ENCODE data around the gene C6. TPM values are rescaled to one million over a fixed set of nuclear protein-coding genes. Genes with fewer than 3 reads are reported as not detected.

Gene C6
- total RNA-seq, 4 donors from 2014 or later, result 0.19 to 4.3 (median 1.8) TPM

DNA sequence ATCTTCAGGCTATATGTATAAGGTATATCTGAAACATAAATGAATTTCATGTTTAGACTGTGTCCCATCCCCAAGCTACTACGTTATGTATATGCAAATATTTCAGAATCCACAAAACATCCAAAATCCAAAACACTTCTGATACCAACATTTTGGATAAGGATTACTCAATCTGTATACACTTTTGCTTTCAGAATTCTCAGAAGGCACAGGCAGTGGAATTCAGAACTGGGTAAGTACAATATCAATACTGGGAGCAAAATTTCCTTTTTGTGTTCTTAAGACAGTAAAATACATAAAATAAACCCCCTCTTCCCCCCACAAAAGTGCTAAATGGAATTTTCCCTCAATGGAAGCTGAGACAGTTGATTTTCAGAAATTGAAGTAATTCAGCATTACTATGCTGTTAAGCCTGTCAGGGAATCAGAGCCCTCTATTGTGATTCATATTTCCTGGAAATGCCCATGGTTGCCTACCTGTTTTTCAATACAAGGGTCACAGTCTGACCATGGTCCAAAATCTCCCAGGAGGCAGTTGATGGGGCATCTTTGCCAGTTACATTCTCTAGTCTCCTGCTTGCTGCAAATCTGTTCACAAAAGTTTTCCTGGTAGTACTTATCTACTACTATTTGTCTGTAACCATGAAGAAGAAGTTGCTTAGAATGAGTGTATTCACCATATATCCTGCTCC is 12.1 kb downstream of the C6 start:
- Histone ChIP-seq H3K36me3 (no peaks in the 10 kb centered on the region), H3K4me1 (no peaks in the 10 kb centered on the region), H3K27me3 (no peaks in the 10 kb centered on the region), H3K4me3 (no peak overlapping the region), H3K9me3 (peaks cover 5% of the 10 kb centered on the region), H3K27ac (no peak overlapping the region)
- 69% methylated on average over 1 of the region's 1 CpG for WGBS
- DNase-seq (ENCODE audit: low spot score in 2 of 2), result no peak
- no peak for TF ChIP-seq EP300 (IDR thresholded peaks at IDR 0.05)
- TF ChIP-seq, protein P1, sequence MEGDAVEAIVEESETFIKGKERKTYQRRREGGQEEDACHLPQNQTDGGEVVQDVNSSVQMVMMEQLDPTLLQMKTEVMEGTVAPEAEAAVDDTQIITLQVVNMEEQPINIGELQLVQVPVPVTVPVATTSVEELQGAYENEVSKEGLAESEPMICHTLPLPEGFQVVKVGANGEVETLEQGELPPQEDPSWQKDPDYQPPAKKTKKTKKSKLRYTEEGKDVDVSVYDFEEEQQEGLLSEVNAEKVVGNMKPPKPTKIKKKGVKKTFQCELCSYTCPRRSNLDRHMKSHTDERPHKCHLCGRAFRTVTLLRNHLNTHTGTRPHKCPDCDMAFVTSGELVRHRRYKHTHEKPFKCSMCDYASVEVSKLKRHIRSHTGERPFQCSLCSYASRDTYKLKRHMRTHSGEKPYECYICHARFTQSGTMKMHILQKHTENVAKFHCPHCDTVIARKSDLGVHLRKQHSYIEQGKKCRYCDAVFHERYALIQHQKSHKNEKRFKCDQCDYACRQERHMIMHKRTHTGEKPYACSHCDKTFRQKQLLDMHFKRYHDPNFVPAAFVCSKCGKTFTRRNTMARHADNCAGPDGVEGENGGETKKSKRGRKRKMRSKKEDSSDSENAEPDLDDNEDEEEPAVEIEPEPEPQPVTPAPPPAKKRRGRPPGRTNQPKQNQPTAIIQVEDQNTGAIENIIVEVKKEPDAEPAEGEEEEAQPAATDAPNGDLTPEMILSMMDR (IDR thresholded peaks at IDR 0.05), result no peak
- no peak for TF ChIP-seq POLR2AphosphoS5 (IDR thresholded peaks at IDR 0.05)
- no peak for TF ChIP-seq POLR2A (IDR thresholded peaks at IDR 0.05)

DNA sequence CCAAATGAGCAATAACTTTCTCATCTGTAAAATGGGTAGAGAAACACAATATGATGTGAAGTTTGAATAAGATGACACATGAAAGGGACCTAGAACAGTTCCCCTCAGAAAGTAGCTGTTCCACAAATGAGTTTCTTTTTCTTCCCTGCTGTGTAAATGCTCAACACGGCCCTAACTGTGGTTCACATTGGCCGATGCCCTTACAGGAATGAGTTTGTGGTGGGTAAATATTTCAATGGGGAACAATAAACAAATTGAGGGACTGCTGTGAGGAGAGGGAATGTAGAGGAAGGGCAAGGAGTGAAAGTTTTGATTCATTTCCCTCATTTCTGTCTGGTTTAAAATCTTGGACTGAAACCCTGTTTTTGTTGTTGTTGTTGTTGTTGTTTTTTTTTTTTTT is 12.8 kb downstream of the C6 start:
- TF ChIP-seq EP300 (IDR thresholded peaks at IDR 0.05), result no peak
- no peak for TF ChIP-seq POLR2AphosphoS5 (IDR thresholded peaks at IDR 0.05)
- no peak for TF ChIP-seq POLR2A (IDR thresholded peaks at IDR 0.05)
- TF ChIP-seq, protein P1 (IDR thresholded peaks at IDR 0.05), result no peak

DNA sequence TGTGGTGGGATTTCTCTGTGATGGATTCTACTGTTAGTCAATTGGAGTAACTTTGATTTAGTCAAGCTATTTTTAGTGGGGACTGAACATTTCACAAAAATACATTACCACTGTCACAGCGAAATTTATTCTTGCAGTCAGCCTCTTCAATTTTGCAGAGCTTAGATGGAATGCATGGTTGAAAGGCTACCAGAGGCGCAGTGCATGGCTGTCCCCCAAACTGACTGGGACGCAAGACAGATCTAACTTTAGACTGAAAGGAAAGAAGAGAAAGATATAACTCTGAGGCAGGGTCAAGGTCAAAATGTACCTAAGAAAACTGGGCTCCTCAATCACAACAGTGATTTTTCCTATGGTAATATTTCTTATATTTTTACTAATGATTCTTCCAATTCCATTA is 13.7 kb downstream of the C6 start:
- H3K4me3 ChIP-seq, result no peak overlapping the region
- whole genome bisulfite sequencing, result 63% methylated on average over 3 of the region's 3 CpGs
- no peaks in the 10 kb centered on the region for H3K9me3 ChIP-seq
- no peaks in the 10 kb centered on the region for H3K27me3 ChIP-seq
- no peaks in the 10 kb centered on the region for H3K4me1 ChIP-seq
- no peak overlapping the region for H3K27ac ChIP-seq
- DNase-seq (ENCODE audit: low spot score in 2 of 2), result no peak
- TF ChIP-seq POLR2AphosphoS5 (IDR thresholded peaks at IDR 0.05) (no peak), POLR2A (IDR thresholded peaks at IDR 0.05) (no peak), EP300 (IDR thresholded peaks at IDR 0.05) (no peak)
- TF ChIP-seq, protein P1 (IDR thresholded peaks at IDR 0.05), result no peak
- H3K36me3 ChIP-seq, result no peaks in the 10 kb centered on the region

More for the DNA sequence above, 12.8 kb downstream of the C6 start:
- peaks cover 4% of the 10 kb centered on the region for H3K9me3 ChIP-seq
- no peaks in the 10 kb centered on the region for H3K36me3 ChIP-seq
- H3K27ac ChIP-seq, result no peak overlapping the region
- no peak for DNase-seq (ENCODE audit: low spot score in 2 of 2)
- H3K4me1 ChIP-seq, result no peaks in the 10 kb centered on the region
- H3K27me3 ChIP-seq, result no peaks in the 10 kb centered on the region
- no peak overlapping the region for H3K4me3 ChIP-seq
- WGBS, result 88% methylated on average over 2 of the region's 2 CpGs

DNA sequence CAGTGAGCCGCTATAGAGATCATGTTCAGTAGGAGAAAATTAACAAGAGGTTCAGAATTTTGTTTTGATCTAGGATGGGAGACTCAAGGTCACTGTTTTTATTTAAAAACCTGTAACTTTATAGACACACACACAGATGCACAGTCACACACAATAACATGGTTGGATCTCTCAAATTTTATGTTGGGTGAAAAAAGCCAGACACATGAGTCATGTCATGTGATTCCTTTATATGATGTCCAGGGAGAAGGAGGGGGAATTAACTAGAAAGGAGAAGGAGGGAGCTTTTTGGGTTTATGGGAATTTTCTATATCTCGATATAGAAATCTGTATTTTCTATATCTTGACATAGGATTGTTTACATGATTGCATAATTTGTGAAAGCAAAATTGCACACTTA is 17.1 kb downstream of the C6 start:
- Histone ChIP-seq H3K9me3 (no peaks in the 10 kb centered on the region), H3K4me1 (peaks cover 2% of the 10 kb centered on the region), H3K27me3 (no peaks in the 10 kb centered on the region), H3K4me3 (no peak overlapping the region), H3K27ac (no peak overlapping the region), H3K36me3 (no peaks in the 10 kb centered on the region)
- WGBS, result 92% methylated on average over 2 of the region's 2 CpGs
- no peak for DNase-seq (ENCODE audit: low spot score in 2 of 2)
- TF ChIP-seq, protein P1 (IDR thresholded peaks at IDR 0.05), result no peak
- no peak for TF ChIP-seq EP300 (IDR thresholded peaks at IDR 0.05)
- TF ChIP-seq POLR2A (IDR thresholded peaks at IDR 0.05), result no peak
- no peak for TF ChIP-seq POLR2AphosphoS5 (IDR thresholded peaks at IDR 0.05)

DNA sequence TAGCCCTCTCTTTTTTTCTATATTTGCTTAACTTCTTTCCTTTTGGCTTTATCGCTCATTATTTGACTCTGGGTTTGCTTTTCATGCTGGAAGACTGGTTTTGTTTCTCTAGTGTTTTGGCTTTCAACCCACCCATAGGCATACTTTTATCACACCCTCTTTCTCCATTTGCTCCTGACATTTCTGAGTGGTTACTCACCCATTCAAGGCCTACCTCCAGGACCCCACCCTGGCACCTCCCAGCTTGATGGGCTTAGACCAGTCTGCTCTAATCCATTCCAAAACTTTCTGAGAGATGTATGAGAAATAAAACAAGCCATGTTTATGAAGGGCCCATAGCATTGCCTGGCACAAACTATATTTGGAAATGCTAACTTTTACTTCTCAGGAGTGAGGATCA is 18.1 kb downstream of the C6 start:
- Histone ChIP-seq H3K4me3 (no peak overlapping the region), H3K9me3 (no peaks in the 10 kb centered on the region), H3K27me3 (no peaks in the 10 kb centered on the region), H3K4me1 (peaks cover 2% of the 10 kb centered on the region), H3K36me3 (no peaks in the 10 kb centered on the region), H3K27ac (no peak overlapping the region)
- no peak for DNase-seq (ENCODE audit: low spot score in 2 of 2)
- 100% methylated on average over 1 of the region's 1 CpG for WGBS
- no peak for TF ChIP-seq POLR2A (IDR thresholded peaks at IDR 0.05)
- no peak for TF ChIP-seq EP300 (IDR thresholded peaks at IDR 0.05)
- TF ChIP-seq POLR2AphosphoS5 (IDR thresholded peaks at IDR 0.05), result no peak
- TF ChIP-seq, protein P1 (IDR thresholded peaks at IDR 0.05), result no peak
